KG1 (cell line): ENCODE measurements around the gene HNRNPUL1.
"Not testable (repeated sequence)": the region's sequence is repeated elsewhere in the genome, so short reads cannot be mapped to it uniquely, and the experiment has no call there.

Experiments
- DNase-seq: peaks from one replicate; lab custom pipeline; 2025; lab: John Stamatoyannopoulos, UW

The HNRNPUL1 gene

GRCh38 chr19:41278478-41278877 is 14.3 kb downstream of the HNRNPUL1 start:
- DNase-seq: no peak

- no peak for DNase-seq
Measured at GRCh38 chr19:41288673-41289530, 24.7 kb downstream of the HNRNPUL1 start.

- DNase-seq: not testable (repeated sequence)
Measured at GRCh38 chr19:41289814-41290213, 25.6 kb downstream of the HNRNPUL1 start.

DNA sequence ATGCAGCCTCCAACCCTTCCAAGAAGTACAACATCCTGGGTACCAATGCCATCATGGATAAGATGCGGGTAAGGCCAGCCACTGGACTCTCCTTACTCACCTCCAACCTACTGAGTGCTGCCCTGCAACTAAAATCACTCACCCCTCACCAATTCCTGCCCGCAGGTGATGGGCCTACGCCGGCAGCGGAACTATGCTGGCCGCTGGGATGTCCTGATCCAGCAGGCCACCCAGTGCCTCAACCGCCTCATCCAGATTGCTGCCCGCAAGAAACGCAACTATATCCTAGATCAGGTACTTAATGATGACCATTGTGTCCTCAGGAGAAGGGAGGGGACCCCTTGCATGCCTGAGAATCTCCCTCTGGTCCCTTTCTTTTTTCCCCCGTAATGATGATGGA is 30.2 kb downstream of the HNRNPUL1 start:
- no peak for DNase-seq

- DNase-seq: no peak
Measured at GRCh38 chr19:41295499-41295898, 31.3 kb downstream of the HNRNPUL1 start.

GRCh38 chr19:41296433-41296871 is 32.3 kb downstream of the HNRNPUL1 start:
- no peak for DNase-seq

GRCh38 chr19:41297628-41298347 is 33.6 kb downstream of the HNRNPUL1 start:
- no peak for DNase-seq

GRCh38 chr19:41298348-41298964 is 34.3 kb downstream of the HNRNPUL1 start:
- peak; percentile 7 for DNase-seq

GRCh38 chr19:41299046-41299754 is 35.0 kb downstream of the HNRNPUL1 start:
- DNase-seq: no peak

DNA sequence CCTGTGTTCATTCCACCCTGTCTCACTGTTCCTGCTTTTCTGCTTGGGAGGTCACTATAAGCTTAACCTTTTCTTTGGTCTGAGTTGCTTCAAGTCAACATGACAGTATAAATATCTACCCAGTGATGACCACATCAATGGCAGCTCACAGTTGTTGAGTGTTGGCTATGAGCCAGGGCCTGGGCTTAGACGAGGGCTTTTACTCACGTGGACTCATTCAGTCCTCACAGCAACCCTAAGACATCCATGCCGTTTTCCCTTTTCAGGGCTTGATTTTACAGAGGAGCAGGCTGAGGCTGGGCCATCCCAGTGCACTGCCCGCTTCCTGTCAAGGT is 35.5 kb downstream of the HNRNPUL1 start:
- no peak for DNase-seq

DNA sequence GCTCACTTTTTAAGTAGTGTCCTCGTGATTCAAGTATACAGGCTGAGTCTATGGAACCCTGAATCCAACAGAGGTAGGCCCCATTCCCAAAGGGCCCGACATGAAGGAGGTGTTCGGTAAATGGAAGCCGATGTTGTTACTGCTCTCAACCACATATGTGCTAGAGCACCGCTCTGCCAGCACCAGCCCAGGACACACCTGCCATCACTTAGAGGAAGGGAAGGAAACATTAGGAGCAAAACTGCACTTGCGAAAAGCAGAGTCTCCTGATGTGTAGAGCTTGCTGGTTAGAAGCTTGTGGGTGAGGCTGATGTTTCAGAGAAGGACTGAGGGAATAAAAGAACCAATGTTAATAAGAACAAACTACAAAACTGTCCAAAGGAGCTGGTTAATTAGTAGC is 36.4 kb downstream of the HNRNPUL1 start:
- DNase-seq: no peak

DNA sequence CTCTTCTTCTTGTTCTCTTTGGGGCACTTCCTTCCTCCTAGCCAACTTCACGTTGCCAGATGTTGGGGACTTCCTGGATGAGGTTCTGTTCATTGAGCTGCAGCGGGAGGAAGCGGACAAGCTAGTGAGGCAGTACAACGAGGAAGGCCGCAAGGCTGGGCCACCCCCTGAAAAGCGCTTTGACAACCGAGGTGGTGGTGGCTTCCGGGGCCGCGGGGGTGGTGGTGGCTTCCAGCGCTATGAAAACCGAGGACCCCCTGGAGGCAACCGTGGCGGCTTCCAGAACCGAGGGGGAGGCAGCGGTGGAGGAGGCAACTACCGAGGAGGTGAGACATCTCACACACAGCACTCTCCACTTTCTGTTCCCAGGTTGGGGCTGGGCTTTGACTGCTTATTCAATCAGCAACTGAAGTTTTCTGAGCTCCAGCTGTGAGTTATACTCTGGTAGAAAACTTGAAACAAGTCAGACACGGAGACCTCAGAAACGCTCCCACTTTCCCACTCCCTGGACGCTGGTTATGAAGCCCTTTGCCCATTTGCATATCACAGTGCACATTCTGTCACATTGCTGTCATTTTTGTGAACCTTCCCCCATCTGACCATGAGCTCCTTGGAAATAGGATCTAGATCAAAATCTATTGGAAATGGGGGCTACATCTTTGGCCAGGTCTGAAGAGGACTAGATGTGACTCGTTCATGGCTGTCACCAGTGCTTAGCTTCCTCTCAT is 38.6 kb downstream of the HNRNPUL1 start:
- DNase-seq: no peak

GRCh38 chr19:41303954-41304353 is 39.8 kb downstream of the HNRNPUL1 start:
- no peak for DNase-seq

GRCh38 chr19:41304706-41305483 is 40.7 kb downstream of the HNRNPUL1 start:
- no peak for DNase-seq

GRCh38 chr19:41305927-41306793 is 42.0 kb downstream of the HNRNPUL1 start:
- DNase-seq: no peak

DNA sequence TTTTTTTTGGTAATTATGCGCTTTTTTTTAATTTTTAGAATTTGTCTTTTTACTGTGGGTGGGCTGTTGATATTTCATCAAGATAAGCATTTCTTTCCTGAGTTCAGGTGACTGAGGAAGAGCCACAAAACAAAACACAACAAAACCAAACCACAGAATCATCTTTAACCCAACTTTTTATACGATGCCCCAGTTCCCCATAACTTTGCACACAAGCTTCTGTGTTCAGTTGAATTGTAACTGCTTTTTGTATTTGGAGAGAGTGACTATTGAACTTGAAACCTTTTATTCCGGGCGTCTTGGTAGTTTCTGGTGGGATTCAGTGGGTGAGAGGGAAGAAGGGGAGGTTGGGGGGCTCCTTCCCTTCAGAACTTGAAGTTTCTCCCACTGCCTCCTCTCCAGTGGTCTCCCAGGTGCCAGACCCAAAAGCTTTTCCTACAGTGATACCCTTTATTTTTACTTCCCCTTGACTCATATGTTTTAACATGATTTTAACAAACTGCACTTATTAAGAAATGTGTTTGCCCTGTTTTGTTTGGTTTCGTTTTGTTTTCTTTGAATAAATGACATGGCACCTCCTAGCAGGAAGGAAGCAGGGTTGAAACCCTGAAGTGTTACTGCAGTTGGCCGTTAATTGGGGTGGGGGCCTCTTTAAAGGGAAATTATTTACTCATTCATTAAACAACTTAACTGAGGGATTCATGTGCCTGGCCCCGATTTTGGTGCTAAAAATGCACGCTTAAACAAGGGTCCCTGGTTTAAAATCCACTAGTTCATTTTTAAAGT is 43.1 kb downstream of the HNRNPUL1 start:
- no peak for DNase-seq

GRCh38 chr19:41307954-41308449 is 43.8 kb downstream of the HNRNPUL1 start:
- no peak for DNase-seq

GRCh38 chr19:41308450-41309179 is 44.4 kb downstream of the HNRNPUL1 start:
- DNase-seq: peak; percentile 72
